ENCODE data around the gene GPLD1.
"Not testable (repeated sequence)": the region's sequence is repeated elsewhere in the genome, so short reads cannot be mapped to it uniquely, and the experiment has no call there.

The GPLD1 gene, protein sequence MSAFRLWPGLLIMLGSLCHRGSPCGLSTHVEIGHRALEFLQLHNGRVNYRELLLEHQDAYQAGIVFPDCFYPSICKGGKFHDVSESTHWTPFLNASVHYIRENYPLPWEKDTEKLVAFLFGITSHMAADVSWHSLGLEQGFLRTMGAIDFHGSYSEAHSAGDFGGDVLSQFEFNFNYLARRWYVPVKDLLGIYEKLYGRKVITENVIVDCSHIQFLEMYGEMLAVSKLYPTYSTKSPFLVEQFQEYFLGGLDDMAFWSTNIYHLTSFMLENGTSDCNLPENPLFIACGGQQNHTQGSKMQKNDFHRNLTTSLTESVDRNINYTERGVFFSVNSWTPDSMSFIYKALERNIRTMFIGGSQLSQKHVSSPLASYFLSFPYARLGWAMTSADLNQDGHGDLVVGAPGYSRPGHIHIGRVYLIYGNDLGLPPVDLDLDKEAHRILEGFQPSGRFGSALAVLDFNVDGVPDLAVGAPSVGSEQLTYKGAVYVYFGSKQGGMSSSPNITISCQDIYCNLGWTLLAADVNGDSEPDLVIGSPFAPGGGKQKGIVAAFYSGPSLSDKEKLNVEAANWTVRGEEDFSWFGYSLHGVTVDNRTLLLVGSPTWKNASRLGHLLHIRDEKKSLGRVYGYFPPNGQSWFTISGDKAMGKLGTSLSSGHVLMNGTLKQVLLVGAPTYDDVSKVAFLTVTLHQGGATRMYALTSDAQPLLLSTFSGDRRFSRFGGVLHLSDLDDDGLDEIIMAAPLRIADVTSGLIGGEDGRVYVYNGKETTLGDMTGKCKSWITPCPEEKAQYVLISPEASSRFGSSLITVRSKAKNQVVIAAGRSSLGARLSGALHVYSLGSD

DNA sequence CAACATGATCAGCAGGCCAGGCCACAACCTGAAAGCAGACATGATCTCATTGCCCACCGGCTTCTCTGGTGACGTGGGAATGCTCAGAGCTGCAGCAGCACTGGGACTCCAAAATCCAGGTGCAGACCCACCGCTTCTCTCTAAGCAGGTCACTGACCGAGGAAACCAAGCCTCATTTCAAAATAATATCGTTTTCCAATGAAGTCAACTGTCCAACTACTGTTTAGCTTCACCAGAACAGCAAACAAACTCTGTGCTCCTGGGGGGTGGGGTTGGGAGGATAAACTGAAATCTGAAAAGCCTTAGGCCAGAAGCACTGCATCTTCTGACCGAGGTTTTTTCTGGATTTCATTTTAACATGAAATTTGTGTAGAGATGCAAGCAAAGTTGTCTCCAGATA lies at the start of gene GPLD1:
Gene GPLD1 (minus strand): TSS at position 109 of the 400 bp plus-strand sequence. CDS start 67 bp downstream, at position 42.
- no peak for DNase-seq (ENCODE audit: low read depth)

DNA sequence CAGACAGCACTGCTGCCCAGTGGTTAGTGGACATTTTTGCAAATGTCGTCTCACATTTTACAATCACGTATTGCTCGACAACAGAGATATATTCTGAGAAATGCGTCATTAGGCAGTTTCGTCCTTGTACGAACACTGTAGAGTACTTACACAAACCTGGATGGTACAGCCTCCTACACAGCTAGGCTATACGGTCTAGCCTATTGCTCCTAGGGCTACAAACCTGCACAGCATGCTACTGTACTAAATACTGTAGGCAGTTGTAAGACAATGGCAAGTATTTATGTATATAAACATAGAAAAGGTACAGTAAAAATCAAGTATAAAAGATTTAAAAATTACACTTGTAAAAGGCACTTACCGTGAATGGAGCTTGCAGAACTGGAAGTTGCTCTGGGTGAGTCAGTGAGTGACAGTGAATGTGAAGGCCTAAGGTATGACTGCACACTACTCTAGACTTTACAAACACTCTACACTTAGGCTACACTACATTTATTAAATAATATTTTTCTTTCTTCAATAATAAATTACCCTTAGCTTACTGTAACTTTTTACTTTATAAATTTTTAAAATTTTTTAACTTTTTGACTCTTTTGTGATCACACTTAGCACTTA lies 48.5 kb upstream of the GPLD1 start:
- no peak for DNase-seq (ENCODE audit: low read depth)

DNA sequence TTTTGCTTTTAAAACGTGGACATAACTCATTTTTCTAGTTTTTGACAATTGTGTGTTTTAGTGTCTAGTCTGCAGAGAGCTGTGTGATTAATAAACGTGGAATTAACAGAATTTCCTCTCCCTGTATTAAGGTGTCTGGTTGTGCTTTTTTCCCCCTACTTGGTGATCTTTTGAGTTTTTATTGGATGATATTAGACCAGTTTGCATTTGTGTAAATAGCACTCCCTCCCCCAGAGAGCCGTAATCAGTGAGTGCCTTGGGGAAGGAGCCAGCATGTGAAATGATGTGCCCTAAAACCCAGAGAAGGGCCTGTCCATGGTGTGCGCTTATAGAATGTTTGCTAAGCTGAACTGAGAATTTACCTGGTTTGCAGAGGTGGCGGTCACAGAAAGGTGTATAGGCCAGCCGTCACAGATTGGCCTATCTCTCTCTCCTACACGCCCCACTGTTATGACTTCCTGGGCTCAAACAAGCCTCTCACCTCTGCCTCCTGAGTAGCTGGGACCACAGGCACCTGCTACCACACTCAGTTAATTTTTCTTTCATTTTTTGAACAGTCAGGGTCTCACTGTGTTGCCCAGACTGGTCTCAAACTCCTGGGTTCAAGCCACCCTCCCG lies 47.8 kb upstream of the GPLD1 start:
- no peak for DNase-seq (ENCODE audit: low read depth)

DNA sequence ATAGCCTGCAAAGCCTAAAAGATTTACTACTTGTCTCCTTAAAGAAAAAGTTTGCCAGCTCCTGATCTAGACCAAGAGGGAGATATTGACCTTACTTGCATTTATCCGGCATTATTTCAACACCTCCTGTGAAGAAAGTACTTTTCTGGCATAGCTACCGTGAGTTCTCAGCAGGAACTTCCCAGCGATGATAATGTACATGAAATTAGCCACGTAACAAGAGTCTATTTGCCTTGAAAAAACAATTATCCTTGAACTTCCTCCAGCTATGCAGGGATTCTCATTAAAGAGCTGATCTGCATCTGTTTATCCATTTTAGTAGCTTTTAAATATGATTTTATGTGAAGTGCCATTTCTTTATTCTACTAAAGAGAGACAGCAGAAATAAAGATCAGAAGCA lies 47.1 kb upstream of the GPLD1 start:
- DNase-seq (ENCODE audit: low read depth): no peak

DNA sequence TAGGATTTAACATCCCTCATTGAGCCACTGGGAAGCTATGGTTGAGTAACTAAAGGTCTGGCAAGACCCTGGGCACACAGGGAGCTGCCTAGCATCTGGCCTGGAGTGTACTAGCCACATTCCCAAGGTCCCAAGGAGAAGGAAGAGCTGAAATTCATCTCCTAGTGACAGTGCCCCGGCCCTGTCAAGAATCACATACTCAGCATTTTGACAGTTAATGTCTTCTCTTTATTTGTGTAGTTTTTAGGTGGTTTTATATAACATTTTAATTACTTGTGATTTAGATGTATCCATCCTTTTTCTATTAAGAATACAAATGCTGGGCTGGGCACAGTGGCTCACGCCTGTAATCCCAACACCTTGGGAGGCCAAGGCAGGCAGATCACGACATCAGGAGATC lies 45.8 kb upstream of the GPLD1 start:
- DNase-seq (ENCODE audit: low read depth): no peak

DNA sequence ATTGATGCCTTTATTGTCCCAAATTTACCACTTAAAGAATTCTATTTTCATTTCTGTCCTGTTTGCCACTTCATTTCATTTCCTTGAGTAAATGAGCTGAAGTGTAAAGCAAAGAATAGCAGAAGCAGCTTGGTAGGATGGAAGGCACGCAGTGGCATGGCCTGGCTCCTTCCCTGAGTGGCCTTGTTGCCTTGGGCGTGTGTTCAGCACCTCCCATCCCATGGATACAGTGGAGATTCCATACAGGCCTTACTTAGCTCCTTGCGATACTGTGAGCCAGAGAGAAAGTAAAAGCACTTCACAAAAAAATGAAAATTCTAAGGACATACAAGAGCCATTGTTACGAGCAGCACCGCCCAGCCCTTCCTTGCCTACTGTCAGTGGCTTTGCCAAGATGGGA lies 45.0 kb upstream of the GPLD1 start:
- DNase-seq (ENCODE audit: low read depth): no peak

DNA sequence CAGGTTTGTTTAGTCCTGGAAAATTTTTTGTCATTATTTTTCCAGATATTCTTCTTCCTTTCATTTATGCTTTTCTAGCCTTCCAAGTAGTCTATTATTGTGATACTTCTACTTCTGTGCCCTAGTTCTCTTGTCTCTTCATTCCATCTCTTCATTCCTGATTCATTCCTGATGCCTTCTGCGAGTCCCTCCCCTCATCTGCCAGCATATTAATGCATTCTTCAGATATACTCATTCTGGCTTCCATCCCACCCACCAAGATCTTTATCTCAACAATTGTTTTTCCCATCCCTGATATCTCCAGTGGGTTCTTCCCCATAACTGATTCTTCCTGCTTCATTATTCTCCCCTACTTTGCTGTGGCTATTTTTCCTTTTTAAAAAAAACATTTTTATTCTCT lies 40.6 kb upstream of the GPLD1 start:
- DNase-seq (ENCODE audit: low read depth): no peak

DNA sequence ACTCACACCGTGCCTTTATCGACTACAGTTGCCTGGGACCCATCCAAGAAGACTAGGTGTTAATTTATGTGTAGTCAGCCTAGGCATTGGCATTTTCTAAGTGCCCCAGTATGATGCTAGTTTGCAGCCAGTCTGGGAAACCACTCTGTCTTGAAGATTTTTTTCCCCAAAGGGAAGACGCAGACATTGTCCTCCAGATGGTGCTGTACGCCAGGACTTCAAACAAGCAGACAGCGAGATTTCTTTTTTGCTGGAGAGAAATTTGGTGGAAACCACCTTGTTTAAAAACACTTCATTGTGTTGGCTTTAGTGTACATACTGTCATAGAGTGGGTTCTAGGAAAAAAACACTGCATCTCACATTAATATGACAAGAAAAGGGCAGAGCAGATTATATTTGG lies 35.4 kb upstream of the GPLD1 start:
- DNase-seq (ENCODE audit: low read depth): no peak

DNA sequence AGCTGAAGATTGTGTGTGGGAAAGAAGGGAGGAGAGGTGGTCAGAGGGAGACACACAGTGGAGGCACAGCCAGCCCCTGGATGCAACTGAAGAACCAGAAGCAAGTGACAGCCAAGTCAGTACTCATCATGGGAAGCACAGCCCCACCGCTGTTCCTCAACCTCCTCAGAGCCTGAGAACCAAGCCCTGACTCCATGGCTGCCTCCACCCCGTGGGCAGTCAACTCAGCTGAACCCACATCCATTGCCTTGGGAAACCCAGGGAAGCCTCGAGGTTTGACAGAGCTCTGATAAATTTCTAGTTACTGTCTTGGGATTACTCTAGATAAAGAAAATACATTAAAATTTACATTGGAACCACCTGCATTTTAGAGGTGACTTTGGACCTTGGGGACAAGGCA lies 35.0 kb upstream of the GPLD1 start:
- DNase-seq (ENCODE audit: low read depth): no peak

DNA sequence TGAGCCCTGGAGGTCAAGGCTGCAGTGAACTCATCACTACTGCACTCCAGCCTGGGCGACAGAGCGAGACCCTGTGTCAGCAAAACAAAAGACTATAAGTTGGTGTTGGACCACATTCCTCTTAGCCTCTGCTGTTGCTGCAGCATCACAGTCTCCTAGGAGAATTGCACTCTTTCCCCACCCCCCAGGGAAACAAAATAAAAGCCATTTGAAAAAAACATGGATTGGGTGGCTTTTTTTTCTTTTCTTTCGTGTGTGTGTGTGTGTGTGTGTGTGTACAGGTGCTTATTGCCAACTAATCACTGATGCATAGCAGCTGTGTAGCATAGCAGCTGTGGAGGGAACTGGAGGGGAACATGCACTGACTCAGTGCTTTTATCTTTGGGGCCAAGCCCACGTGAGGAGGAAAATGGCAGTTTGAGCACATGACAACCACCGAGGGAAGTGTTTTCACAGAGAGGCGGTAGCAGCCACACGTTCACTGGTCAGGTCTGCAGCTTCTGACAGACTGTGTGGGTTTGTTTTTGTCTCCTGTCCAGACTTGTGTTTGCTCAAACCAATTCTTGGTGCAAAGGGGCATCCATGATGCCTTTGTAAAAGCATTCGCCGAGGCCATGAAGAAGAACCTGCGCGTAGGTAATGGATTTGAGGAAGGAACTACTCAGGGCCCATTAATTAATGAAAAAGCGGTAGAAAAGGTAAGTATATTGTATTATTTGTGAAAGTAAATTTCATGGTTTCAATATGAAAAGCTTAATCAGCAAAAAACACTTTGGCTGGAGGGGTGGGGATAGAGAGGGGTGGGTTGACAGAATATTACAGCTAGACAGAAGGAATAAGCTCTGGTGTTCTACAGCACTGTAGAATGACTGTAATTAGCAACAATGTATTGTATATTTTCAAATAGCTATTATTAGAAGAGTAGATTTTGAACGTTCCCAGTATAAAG lies 33.1 kb upstream of the GPLD1 start:
- DNase-seq (ENCODE audit: low read depth): no peak

DNA sequence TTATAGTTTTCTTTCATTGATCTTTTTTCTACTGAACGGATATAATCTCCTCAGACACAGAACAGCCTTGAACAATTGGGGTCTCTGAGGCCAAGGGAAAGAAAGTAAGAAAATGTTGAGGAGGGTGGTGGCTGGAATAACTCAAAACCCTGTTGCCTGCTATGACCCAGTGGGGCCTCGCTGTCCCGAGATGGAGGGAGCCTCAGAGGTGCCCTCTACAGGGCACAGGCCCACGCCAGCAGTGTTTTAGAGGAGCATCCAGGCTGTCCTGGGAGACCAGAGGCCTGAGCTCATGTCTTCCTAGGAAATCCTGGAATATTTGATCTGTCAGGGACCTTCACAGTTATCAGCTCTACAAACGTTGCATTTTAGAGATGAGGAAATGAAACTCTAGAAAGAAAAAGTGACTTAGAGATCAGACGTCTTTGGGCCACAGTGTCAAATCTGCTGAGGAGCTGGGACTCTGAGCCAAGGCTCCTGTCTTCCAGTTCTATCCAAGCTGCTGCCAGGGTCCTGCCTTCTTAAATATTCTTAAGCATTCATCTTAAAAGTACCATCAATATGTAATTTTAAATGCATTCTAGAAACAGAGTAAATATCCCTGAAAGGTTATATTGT lies 31.7 kb upstream of the GPLD1 start:
- no peak for DNase-seq (ENCODE audit: low read depth)

DNA sequence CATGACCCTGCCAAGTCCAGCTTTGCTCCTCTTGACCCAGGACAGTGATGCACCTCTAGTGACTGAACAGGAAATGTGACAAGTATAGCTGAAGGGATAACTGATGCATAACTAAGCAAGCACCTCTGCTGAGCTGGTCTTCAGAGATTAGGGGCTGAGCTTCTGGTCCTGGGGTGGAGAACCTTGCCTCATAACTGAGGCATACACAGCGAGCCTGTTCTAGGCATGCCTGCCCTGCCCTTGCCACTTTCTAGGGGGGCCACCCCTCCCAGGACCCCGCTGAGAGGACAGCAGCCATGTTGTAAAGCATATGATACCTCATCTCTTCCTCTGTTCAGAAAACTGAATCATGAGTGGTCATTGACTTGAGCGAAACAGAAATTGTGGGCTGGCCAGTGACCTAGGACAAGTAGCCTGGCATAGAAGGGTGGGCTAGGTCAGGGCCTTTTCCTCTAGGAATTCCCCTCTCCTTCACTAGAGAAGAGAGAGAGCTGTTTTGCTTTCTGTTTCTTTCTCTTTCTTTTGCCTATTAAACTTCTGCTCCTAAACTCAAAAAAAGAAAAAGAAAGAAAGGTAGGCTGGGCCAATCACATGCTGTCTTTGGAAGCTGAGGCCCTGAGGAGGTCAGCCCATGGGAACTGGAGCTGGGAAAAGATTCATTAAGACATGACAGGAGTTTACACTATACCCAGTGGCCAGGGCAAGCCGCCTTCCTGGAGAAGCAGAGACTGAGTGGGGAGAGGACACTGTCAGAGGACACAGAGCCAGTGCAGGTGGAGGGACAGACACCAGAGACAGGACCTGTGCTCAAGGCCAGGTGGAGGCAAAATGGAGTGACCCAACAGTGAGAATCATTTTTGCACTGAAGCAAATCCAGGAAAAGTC lies 28.5 kb upstream of the GPLD1 start:
- DNase-seq (ENCODE audit: low read depth): no peak

DNA sequence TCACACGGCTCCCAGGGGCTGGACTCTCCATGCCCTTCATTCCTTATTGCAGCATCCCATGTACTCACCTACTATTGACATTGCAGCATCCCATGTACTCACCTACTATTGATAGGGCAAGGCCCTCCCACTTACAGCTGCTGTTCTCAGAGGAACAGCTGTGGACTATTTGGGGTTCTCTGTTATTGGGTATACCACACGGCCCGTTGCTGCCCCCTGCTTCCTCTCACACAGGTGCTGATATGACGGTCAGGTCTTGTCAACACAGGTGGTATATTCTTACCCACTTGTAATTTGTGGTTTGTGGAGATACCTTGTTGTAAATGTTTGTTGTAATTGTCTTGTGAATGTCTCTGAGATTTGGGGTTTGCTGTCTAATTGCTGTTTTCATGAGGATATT lies 24.2 kb upstream of the GPLD1 start:
- no peak for DNase-seq (ENCODE audit: low read depth)

DNA sequence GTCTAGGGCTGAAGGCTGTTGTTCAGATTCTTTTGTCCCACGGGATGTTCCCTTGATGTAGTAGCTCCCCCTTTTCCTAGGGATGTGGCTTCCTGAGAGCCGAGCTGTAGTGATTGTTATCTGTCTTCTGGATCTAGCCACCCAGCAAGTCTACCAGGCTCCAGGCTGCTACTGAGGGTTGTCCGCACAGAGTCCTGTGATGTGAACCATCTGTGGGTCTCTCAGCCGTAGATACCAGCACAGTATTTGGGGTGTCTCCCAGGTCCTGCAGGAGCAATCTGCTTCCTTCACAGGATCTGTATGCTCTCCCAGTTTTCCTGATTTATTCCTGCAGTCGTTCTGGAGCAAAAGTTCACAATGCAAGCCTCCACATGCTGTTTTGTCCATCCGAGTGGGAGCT lies 22.6 kb upstream of the GPLD1 start:
- DNase-seq (ENCODE audit: low read depth): not testable (repeated sequence)

DNA sequence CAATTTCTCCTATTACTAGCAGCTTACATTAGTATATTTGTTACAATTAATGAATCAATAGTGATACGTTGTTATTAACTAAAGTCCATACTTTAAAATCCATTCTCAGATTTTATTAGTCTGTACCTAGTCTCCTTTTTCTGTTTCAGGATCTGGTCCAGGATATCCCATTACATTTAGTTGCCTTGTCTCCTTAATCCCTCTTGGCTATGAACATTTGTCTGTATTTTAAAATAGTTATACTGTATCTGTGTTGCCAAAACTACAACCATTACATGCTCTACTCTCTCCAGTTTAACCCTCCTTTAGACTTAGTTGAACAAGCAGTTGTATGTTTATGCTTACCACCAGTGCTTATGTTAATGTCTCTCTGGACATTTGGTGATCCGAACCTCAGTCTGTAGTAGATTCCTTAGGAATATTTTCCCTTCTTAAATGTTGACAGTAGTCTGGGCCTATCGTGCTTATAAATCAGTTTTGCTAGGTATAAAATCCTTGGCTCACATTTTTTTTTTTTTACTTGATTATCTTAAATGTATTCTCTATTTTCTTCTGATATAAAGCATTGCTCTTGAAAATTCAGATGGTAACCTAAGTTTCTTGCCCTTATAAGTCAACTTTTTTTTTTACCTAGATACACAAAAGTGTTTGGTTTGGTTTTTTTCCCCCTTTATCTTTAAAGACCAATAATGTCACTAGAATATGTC lies 17.6 kb upstream of the GPLD1 start:
- no peak for DNase-seq (ENCODE audit: low read depth)

DNA sequence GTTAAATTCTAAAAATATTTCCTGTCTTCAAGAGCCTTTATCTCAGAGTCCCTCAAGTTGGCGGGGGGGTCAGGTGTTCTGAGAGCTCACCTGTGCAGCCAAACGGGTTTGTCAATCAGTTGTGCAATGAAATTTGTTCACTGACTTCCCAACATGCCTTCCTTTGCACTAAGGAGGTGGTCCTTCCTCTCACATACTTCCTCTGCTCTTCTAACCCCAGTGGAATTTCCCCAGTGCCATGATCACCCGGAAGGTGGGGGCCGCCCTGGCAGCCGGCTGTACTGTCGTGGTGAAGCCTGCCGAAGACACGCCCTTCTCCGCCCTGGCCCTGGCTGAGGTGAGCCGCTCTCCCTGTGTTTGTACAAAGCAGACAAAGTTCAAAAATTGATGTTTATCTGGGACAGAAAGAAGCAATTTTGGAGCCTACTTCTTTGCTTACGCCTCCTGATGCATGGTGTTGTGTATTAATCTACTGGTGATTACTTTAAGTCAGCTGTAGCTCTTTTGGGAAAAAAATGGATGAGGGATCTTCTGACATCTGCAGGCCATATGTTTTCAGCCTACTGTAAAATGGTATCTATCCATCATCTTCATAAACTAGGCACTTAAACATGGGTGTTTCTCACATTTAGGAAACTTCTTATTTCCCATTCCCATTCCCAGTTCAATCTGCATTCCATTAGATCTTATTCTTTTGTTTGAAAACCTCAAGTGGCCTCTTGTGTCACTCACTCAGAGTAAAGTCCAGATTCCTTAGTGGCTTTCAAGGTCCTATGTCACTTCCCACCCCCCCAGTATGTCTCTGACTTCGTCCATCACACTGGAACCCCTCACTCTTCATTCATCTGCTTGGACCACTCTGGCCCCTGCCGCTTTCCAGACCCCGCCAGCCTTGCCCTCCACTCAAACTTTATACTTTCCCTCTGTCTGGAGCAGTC lies 15.5 kb upstream of the GPLD1 start:
- DNase-seq (ENCODE audit: low read depth): no peak

DNA sequence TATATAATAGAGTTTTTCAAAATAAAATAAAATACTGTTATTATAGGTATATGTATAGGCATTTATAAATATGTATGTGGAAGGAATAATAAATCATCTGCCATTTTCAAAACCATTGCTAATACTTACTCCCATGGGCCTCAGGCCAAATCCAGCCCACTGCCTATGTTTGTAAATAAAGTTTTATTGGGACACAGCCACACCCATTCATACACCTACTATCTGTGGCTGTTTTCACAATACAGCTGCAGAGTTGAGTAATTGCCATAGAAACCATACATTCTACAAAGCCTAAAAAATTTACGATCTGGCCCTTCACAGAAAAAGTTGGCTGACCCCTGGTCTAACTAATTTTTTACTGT lies 14.9 kb upstream of the GPLD1 start:
- no peak for DNase-seq (ENCODE audit: low read depth)

DNA sequence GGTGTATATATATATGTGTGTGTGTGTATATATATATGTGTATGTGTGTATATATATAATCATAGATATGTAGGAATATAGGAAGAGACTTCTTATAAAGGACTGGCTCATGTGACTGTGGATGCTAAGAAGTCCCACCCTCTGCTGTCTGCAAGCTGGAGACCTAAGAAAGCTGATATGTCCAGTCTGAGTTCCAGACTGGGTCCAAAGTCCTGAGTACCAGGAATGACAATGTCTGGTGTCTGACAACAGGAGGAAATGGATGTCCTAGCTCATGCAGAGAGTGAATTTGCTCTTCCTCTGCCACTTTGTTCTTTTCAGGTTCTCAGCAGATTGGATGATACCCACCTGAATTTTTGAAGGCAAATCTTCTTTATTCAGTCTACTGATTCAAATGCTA lies 12.5 kb upstream of the GPLD1 start:
- DNase-seq (ENCODE audit: low read depth): no peak

Measured in activated T-cell treated with anti-CD3 and anti-CD28 coated beads for 24 hours (primary cell).